Vagina (tissue), 2 donors: ENCODE measurements around the gene HS6ST2.

Experiments used
- POLR2A ChIP-seq, 2 donors: fragments of 450-650 bp; IDR thresholded peaks; one replicate each; pipeline ENCODE4 v1.6.1; 2017; ENCODE audit warnings: antibody characterized with exemption in 2 of 2, mild to moderate bottlenecking in 2 of 2, moderate library complexity in 2 of 2
- POLR2AphosphoS5 ChIP-seq, 2 donors: sonication (generic); formaldehyde crosslinking; IDR thresholded peaks; one replicate each; pipeline ENCODE4 v1.9.0; 2017; ENCODE audit warnings: antibody characterized with exemption in 2 of 2, mild to moderate bottlenecking in 2 of 2, low read depth in 1 of 2; ENCODE audit not compliant: insufficient read depth in 1 of 2
- TF ChIP-seq, protein P1 (sequence below), 3 experiments: fragments of 450-650 bp in 2 of 3; fragments of 200-600 bp in 1 of 3; sonication (generic) in 1 of 3; IDR thresholded peaks; one replicate each; pipeline ENCODE4 v1.5.1; 2017 to 2019; ENCODE audit warnings: antibody characterized with exemption in 3 of 3, mild to moderate bottlenecking in 2 of 3, moderate library complexity in 2 of 3

DNA sequence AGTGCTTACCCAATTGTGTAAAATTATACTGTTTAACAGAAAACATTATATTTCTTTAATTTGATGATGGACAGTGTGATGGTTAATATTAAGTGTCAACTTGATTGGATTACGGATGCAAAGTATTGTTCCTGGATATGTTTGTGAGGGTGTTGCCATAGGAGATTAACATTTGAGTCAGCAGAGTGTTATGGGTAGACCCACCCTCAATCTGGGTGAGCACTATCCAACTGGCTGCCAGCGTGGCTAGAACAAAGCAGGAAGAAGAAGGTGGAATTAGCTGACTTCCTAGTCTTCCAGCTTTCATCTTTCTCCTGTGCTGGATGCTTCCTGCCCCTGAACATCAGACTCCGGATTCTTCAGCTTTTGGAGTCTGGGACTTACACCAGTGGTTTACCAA, 42.1 kb downstream of the HS6ST2 start:
- TF ChIP-seq, protein P1, sequence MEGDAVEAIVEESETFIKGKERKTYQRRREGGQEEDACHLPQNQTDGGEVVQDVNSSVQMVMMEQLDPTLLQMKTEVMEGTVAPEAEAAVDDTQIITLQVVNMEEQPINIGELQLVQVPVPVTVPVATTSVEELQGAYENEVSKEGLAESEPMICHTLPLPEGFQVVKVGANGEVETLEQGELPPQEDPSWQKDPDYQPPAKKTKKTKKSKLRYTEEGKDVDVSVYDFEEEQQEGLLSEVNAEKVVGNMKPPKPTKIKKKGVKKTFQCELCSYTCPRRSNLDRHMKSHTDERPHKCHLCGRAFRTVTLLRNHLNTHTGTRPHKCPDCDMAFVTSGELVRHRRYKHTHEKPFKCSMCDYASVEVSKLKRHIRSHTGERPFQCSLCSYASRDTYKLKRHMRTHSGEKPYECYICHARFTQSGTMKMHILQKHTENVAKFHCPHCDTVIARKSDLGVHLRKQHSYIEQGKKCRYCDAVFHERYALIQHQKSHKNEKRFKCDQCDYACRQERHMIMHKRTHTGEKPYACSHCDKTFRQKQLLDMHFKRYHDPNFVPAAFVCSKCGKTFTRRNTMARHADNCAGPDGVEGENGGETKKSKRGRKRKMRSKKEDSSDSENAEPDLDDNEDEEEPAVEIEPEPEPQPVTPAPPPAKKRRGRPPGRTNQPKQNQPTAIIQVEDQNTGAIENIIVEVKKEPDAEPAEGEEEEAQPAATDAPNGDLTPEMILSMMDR (IDR thresholded peaks at IDR 0.05), result no peak
- TF ChIP-seq POLR2AphosphoS5 (IDR thresholded peaks at IDR 0.05; ENCODE audit: insufficient read depth in 1 of 2, low read depth in 1 of 2), result no peak
- TF ChIP-seq POLR2A (IDR thresholded peaks at IDR 0.05), result no peak
